ENCODE results near the gene TRIM50. TPM values are rescaled to one million over a fixed set of nuclear protein-coding genes. Genes with fewer than 3 reads are reported as not detected.

TRIM50 gene
- total and polyA plus RNA-seq, 11 donors = 0.08 to 0.72 (median 0.31) TPM; not detected in 6

DNA sequence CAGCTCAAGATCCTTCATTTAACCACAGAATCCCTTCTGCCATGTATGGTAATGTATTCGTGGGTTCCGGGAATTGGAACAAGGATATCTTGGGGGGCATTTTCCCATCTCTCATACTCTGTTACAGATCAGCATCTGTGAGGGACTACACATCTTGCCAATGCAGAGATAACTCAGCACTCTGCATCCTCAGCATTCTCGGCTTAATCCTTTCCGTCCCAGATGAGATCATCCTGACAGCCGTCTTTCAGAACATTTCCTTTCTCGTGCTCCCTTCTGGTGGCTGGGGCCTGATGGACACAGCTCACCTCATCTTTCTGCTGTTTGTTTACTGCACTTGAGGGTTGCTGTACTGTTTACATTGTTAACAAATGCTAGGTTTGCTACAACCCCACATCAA, 25.4 kb upstream of the TRIM50 start:
- ATAC-seq = no peak
- DNase-seq = no peak
- WGBS, 4 donors = 67 to 83% (median 76%) methylated on average over 6 of the region's 6 CpGs
- intact Hi-C loops (cut with DNase I) = loop anchor here in 1 of 10 donors (5.0 kb wide), 1 partner anchor 79 kb away; the partner anchor contains the start of gene FZD9
- Histone ChIP-seq H3K4me1 (peaks cover 0 to 10% (median 0%) of the 10 kb centered on the region in 12 donors), H3K9me3 (peaks cover 0 to 8% (median 1%) of the 10 kb centered on the region in 12 donors), H3K36me3 (no peaks in the 10 kb centered on the region), H3K4me3 (no peak overlapping the region), H3K27me3 (no peaks in the 10 kb centered on the region), H3K27ac (no peak overlapping the region)
- TF ChIP-seq, protein P1, sequence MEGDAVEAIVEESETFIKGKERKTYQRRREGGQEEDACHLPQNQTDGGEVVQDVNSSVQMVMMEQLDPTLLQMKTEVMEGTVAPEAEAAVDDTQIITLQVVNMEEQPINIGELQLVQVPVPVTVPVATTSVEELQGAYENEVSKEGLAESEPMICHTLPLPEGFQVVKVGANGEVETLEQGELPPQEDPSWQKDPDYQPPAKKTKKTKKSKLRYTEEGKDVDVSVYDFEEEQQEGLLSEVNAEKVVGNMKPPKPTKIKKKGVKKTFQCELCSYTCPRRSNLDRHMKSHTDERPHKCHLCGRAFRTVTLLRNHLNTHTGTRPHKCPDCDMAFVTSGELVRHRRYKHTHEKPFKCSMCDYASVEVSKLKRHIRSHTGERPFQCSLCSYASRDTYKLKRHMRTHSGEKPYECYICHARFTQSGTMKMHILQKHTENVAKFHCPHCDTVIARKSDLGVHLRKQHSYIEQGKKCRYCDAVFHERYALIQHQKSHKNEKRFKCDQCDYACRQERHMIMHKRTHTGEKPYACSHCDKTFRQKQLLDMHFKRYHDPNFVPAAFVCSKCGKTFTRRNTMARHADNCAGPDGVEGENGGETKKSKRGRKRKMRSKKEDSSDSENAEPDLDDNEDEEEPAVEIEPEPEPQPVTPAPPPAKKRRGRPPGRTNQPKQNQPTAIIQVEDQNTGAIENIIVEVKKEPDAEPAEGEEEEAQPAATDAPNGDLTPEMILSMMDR (IDR thresholded peaks at IDR 0.05) = no peak
- TF ChIP-seq POLR2A (IDR thresholded peaks at IDR 0.05) = no peak

DNA sequence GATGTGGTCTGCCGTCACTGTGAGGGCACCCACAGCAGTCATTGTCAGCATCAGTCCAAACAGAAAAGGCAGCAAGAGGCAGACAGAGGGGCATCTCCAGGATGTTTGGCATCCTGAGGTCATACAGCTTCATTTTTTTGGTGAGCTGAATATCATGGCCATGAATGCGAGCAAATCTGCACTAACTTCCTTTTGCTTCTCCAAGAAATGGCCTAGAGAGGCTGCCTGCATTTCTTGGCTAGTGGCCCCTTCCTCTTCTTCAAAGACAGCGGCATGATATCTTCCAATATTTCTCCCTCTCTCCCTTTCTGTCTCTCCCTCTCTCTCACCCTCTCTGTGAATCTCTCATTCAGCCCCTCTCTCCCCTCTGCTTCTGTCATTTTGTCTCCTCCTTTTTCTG, 24.9 kb upstream of the TRIM50 start:
- peaks cover 0 to 8% (median 1%) of the 10 kb centered on the region in 12 donors for H3K9me3 ChIP-seq
- H3K36me3 ChIP-seq = no peaks in the 10 kb centered on the region
- DNase-seq (no peak), ATAC-seq (no peak)
- no peak overlapping the region for H3K4me3 ChIP-seq
- no peak overlapping the region for H3K27ac ChIP-seq
- intact Hi-C loops (cut with DNase I) = loop anchor here in 1 of 10 donors (5.0 kb wide), 1 partner anchor 80 kb away; the partner anchor contains the start of gene FZD9
- H3K4me1 ChIP-seq = peaks cover 0 to 5% (median 0%) of the 10 kb centered on the region in 12 donors
- no peak for TF ChIP-seq POLR2A (IDR thresholded peaks at IDR 0.05)
- TF ChIP-seq, protein P1 (IDR thresholded peaks at IDR 0.05) = no peak
- no peaks in the 10 kb centered on the region for H3K27me3 ChIP-seq
- WGBS, 4 donors = 80 to 97% (median 95%) methylated on average over 3 of the region's 3 CpGs

DNA sequence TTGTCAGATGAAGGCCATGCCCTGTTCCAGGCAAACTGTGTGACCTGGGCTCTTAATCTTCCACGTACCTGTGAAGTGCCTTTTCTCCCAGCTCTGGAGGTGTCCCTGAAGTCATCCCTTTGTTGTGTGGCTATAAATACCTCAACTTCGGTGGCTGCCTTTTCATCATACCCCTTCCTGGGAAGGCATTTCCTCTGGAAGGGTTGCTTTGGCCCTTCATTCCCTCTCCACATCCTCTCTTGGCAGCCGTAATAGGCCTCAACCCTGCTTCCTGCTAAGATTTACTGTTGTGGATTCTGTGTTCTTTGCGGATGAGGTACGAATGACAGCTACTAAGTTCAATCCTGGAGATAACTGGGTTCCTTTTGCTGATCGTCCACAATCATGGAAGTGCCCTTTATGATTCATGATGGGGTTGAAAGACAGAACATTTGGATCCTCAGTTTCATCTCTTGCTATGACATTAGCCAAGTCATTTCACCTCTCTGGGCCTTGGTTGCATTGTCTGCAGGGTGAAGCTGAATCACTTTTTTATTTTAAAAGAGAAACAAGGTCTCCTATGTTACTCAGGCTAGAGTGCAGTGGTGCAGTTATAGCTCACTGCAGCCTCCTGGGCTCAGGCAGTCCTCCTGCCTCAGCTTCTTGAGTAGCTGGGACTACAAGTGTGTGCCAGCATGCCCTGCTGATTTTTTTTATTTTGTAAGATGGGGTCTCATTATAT, 23.7 kb upstream of the TRIM50 start:
- peak in 1 of 4 donors; percentile 13 for ATAC-seq
- H3K36me3 ChIP-seq = no peaks in the 10 kb centered on the region
- 43 to 52% (median 46%) methylated on average over 6 of the region's 6 CpGs for WGBS, 4 donors
- H3K9me3 ChIP-seq = peaks cover 0 to 8% (median 1%) of the 10 kb centered on the region in 12 donors
- TF ChIP-seq POLR2A (IDR thresholded peaks at IDR 0.05) = no peak
- TF ChIP-seq, protein P1 (IDR thresholded peaks at IDR 0.05) = no peak
- DNase-seq = no peak
- H3K4me1 ChIP-seq = peaks cover 0 to 4% (median 0%) of the 10 kb centered on the region in 12 donors
- H3K27ac ChIP-seq = no peak overlapping the region
- H3K27me3 ChIP-seq = no peaks in the 10 kb centered on the region
- intact Hi-C loops (cut with DNase I) = loop anchor here in 1 of 10 donors (5.0 kb wide), 1 partner anchor 81 kb away; the partner anchor contains the start of gene FZD9
- H3K4me3 ChIP-seq = no peak overlapping the region

DNA sequence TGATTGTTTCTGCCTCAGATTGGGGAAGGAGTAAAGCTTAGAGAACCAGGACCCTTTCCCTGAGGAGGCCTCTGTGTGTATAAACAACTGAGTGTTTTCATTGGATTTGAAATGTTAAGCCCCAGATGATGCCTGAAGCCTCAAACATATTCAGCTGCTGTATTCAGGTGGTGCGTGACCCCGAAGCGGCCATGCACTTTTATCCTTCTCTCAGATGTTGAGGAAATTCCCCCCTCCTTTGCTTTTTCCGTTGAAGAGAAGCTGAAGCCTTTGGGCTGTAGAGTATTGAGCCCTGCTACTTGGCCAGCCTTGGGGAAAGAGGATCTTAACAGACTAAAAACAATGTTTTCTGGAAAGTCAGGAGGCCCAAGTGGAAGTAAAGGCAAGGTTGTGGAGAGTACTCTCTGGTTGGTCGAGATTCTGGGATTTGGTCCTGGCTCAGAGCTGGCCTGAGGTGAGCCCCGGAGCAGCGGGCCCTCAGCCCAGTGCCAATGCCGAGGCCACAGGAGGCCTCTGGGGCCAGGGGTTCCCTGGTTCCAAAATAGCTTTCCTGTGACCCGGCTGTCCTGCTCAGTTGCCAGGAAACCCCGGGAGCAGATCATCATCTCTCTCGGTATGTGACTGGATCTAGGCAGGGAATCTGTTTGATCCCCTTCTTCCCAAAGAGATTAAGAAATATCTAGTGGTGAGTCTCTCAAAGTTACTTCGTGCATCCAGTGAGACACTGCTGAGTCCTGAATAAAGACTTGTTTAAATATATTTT, 22.6 kb upstream of the TRIM50 start:
- DNase-seq (no peak), ATAC-seq (no peak)
- no peaks in the 10 kb centered on the region for H3K27me3 ChIP-seq
- no peak overlapping the region for H3K27ac ChIP-seq
- 49 to 59% (median 53%) methylated on average over 12 of the region's 12 CpGs for WGBS, 4 donors
- no peaks in the 10 kb centered on the region for H3K36me3 ChIP-seq
- intact Hi-C loops (cut with DNase I) = loop anchor here in 1 of 10 donors (5.0 kb wide), 1 partner anchor 82 kb away; the partner anchor contains the start of gene FZD9
- peaks cover 0 to 4% (median 0%) of the 10 kb centered on the region in 12 donors for H3K4me1 ChIP-seq
- H3K4me3 ChIP-seq = no peak overlapping the region
- H3K9me3 ChIP-seq = peaks cover 0 to 8% (median 1%) of the 10 kb centered on the region in 12 donors
- no peak for TF ChIP-seq POLR2A (IDR thresholded peaks at IDR 0.05)
- TF ChIP-seq, protein P1 (IDR thresholded peaks at IDR 0.05) = no peak

Data from heart left ventricle (tissue), 16 donors.